Superior temporal gyrus (tissue), 1 donor: Measurements from ENCODE around the gene COMP.

Experiments used
- DNase-seq: peaks from one replicate; pipeline ENCODE4 v3.0.0-alpha.2; 2016; ENCODE audit errors: extremely low spot score

The COMP gene

GRCh38 chr19:18803550-18804138, 12.5 kb upstream of the COMP start:
- DNase-seq, result no peak

- DNase-seq, result no peak
Measured at GRCh38 chr19:18802354-18802753, 11.2 kb upstream of the COMP start.

GRCh38 chr19:18800636-18801035, 9.5 kb upstream of the COMP start:
- no peak for DNase-seq

- no peak for DNase-seq
Measured at GRCh38 chr19:18800079-18800478, 9.0 kb upstream of the COMP start.

- DNase-seq, result no peak
Measured at GRCh38 chr19:18799389-18799970, 8.4 kb upstream of the COMP start.

GRCh38 chr19:18798384-18799352, 7.6 kb upstream of the COMP start:
- DNase-seq, result no peak

GRCh38 chr19:18796239-18796638, 5.1 kb upstream of the COMP start:
- no peak for DNase-seq

GRCh38 chr19:18795540-18795939, 4.4 kb upstream of the COMP start:
- DNase-seq, result no peak

- DNase-seq, result no peak
Measured at GRCh38 chr19:18794692-18795091, 3.6 kb upstream of the COMP start.

- no peak for DNase-seq
Measured at GRCh38 chr19:18794029-18794313, 2.9 kb upstream of the COMP start.

- DNase-seq, result no peak
Measured at GRCh38 chr19:18793144-18794028, 2.3 kb upstream of the COMP start.

GRCh38 chr19:18792661-18793060, 1.6 kb upstream of the COMP start:
- no peak for DNase-seq

- no peak for DNase-seq
Measured at GRCh38 chr19:18791315-18791678, 192 bp upstream of the COMP start.

- no peak for DNase-seq
Measured at GRCh38 chr19:18789883-18790565, 1.1 kb downstream of the COMP start.

GRCh38 chr19:18789422-18789869, 1.7 kb downstream of the COMP start:
- no peak for DNase-seq

- DNase-seq, result no peak
Measured at GRCh38 chr19:18788529-18789421, 2.3 kb downstream of the COMP start.

GRCh38 chr19:18785179-18786124, 5.7 kb downstream of the COMP start:
- DNase-seq, result no peak

- DNase-seq, result no peak
Measured at GRCh38 chr19:18784786-18785120, 6.4 kb downstream of the COMP start.
